Erythroblast (primary cell): Measurements from ENCODE around the gene COBL.

ENCODE experiments used
- GATA1 ChIP-seq: IDR thresholded peaks from 2 replicates; pipeline ENCODE4 v1.6.1; 2011; ENCODE audit warnings: low read depth, mild to moderate bottlenecking, control low read depth, low read length, moderate library complexity
- POLR2A ChIP-seq: IDR thresholded peaks from 2 replicates; pipeline ENCODE4 v1.6.1; 2011; ENCODE audit warnings: mild to moderate bottlenecking, low read length

GRCh38 chr7:51187941-51188340 lies 128.7 kb downstream of the COBL start:
- TF ChIP-seq POLR2A (no peak), GATA1 (no peak)
